GM12865 (cell line): ENCODE data around the gene DUSP2.

Source experiments
- DNase-seq: peaks from one replicate; pipeline ENCODE4 v3.0.0; 2010; ENCODE audit warnings: low read depth
- H3K4me3 ChIP-seq: 2 replicates; pipeline ENCODE4 v1.5.1; 2011; ENCODE audit warnings: mild to moderate bottlenecking, low read depth, low read length, control low read depth
- TF ChIP-seq, protein P1 (sequence below): IDR thresholded peaks from 2 replicates; pipeline ENCODE4 v1.5.1; 2011; ENCODE audit warnings: low read length, control low read depth, low read depth, inconsistent platforms; ENCODE audit not compliant: insufficient read depth; ENCODE audit errors: missing control alignments

The DUSP2 gene

DNA sequence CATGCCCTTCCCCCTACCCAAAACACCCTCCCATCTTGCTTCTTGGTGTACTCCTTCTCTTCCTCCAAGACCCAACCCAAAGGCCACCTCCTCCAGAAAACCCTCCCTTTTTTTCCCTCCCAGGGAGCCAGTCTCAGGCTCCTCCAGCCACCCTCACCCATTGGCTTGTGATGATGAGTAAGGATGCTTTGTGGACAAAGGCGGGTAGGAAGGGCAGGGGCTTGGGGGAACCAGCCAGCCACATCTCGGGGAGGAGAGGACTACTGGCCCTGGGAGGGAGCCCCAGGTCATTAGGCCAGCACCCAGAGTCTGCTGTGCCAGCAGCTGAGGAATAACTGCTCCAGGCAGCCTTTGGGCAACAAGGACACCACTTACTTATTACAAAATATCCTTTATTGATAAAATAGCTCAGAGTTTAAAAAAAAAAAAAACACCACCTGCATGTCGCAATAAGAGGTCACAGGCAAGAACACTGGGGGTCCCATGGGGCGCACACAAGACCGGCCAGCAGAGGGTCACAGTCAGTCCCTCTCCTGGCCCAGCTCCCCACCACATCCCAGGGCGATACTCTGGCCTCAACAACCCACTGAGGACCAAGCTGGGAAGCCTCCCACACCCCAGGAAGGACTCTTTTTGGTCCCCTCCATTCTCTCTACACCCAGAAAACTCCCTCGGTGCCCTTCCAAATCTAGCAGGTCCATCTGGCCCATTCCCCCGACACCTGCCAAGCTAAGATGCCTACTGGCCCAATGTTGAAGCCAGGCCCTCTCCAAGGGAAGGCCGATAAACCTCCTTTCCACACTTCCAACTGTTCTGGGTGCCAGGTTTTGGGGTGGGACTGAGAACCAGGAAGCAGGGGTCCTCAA is 32.5 kb downstream of the DUSP2 start:
- TF ChIP-seq, protein P1, sequence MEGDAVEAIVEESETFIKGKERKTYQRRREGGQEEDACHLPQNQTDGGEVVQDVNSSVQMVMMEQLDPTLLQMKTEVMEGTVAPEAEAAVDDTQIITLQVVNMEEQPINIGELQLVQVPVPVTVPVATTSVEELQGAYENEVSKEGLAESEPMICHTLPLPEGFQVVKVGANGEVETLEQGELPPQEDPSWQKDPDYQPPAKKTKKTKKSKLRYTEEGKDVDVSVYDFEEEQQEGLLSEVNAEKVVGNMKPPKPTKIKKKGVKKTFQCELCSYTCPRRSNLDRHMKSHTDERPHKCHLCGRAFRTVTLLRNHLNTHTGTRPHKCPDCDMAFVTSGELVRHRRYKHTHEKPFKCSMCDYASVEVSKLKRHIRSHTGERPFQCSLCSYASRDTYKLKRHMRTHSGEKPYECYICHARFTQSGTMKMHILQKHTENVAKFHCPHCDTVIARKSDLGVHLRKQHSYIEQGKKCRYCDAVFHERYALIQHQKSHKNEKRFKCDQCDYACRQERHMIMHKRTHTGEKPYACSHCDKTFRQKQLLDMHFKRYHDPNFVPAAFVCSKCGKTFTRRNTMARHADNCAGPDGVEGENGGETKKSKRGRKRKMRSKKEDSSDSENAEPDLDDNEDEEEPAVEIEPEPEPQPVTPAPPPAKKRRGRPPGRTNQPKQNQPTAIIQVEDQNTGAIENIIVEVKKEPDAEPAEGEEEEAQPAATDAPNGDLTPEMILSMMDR, result no peak
- no peak for DNase-seq
- no peak overlapping the region for H3K4me3 ChIP-seq

DNA sequence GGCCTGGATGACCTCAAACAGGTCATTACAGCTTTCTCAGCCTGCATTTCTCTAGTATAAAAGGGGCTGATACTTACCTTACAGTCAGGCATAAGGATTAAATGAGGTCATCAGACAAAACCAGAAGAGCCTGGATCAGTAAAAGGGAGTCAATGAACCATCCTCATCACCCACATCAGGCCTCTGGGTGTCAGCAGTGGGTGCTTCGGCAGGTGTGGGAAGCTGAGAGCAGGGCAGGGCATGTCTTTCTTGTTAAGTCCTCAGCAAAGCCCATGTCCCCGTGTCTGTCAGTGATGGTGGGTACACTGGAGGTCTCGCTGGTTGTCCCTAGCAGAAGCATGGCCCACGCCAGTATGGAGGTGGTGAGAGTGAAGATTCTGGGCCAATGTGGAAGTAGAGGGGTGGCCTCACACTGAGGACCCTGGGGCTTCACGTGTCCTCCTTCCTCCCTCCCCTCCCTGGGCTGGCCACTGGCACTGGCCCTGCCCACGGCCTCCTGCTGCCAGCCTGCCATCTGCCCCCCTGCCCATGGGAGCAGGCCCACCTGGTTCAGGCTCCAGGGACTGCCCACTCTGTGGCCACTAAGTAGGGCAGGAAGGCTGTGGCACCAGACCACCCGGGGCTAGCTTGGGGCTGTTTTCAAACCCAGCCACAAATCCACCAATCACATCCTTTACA is 33.3 kb downstream of the DUSP2 start:
- TF ChIP-seq, protein P1, result no peak
- H3K4me3 ChIP-seq, result no peak overlapping the region
- DNase-seq, result no peak

DNA sequence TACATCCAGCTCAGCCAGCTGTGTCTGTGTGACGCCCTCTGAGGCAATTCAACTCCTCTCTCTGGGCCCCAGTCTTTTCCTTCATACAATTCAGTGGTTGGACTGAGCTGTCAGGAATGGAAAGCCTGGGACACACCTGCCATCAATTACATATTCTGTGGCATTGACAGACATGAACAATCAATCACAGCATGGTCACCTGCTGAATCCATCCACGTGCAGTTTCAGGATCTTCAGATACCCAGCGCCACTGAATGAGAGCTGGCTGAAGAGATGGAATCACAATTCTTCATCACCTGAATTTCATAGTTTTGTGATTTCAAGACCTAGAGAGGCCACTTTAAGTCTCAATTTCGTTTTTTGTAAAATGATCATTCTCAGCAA is 34.0 kb downstream of the DUSP2 start:
- no peak overlapping the region for H3K4me3 ChIP-seq
- TF ChIP-seq, protein P1, result no peak
- DNase-seq, result no peak

DNA sequence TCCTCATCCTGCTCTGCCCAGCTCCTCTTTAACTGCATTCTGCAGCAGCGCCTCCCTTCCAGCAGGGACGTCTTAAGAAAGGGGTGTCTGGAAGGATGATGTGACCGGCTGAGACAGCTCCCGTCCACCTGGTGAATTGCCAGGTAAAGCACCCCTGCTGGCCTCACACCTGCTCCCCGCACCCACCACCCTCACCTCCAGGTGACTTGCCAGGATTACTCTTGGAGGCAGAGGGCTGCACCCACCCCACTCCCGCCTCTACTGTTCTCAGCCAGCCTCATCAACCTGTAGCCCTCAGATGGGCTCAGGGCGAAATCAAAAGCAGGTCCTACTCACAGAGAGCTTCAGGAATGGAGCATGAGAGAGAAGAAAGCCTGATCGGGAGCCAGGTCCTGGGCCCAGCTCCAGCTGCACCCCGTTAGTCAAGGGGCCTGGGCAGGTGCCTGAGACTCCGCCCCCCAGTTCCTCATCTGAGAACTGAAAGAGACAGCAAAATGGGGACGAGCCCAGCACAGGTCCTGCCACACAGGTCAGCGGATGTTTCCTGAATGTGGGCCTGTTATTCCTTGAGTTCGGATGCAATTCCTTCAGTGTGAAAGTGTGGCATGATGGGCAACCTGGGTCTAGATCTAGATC is 34.5 kb downstream of the DUSP2 start:
- TF ChIP-seq, protein P1, result no peak
- no peak overlapping the region for H3K4me3 ChIP-seq
- no peak for DNase-seq

DNA sequence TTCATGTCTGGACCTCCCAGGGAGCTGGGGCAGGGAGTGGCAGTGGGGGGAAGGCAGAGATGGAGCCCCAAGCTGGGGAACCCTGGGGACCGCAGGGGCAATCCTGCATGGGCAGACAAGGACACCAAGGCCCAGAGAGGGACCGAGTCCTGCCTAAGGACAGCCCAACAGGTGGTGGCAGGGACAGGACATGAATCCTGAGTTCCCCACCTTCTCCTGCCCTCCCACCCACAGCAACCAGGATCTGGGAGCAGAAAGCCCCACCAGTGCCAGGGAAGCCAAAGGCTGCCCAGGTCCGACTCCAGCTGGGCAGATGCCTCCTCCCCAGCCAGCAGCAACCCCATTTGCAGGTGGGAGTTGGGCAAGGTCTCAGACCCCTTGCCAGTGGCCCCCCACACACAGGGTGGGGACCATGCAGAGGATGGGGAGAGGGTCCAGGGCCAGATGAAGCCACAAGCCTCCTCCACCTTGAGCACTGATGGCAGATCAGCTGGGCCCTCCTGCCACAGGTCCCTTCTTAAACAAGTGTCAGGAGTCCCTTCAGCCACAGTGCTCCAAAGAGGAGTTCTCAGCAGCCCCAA is 35.2 kb downstream of the DUSP2 start:
- no peak overlapping the region for H3K4me3 ChIP-seq
- DNase-seq, result no peak
- TF ChIP-seq, protein P1, result no peak

DNA sequence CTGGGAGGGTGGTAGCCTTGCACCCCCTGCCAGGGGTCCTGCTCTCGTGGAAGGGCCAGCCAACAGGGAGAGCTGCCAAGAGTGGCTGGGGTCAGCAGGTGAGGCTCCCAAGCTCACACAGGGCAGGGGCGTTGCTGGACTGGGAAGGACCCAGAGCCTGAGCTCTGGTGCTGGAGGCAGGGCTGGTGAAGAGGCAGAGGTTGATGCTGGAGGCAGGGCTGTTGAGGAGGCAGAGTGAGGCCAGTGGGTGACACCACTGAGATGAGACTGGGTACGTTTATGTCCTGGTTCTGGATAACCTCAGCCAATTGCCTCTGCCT is 35.9 kb downstream of the DUSP2 start:
- no peak overlapping the region for H3K4me3 ChIP-seq
- no peak for DNase-seq
- TF ChIP-seq, protein P1, result no peak
